Endothelial cell of umbilical vein (primary cell): ENCODE results near the gene BCL11B. TPM values are rescaled to one million over a fixed set of nuclear protein-coding genes. Genes with fewer than 3 reads are reported as not detected.

Source experiments
- BruUV-seq: library from RNA; stranded (reverse); fragments of 400-500 nt; replicated peaks from 2 replicates; lab custom pipeline; 2021; lab: Mats Ljungman, UMichigan
- CTCF ChIA-PET: fragments of 300-600, 350-600 bp; sonication (Branson Sonifier 250); formaldehyde crosslinking; loops from one replicate; lab custom pipeline; 2021; ENCODE audit warnings: antibody characterized with exemption, inconsistent platforms; lab: Charles Lee
- POLR2A ChIA-PET: fragments of 300-600, 350-600 bp; sonication (Branson Sonifier 250); formaldehyde crosslinking; loops from one replicate; lab custom pipeline; 2021; ENCODE audit warnings: antibody characterized with exemption, inconsistent platforms; lab: Charles Lee
- DNase-seq: peaks from one replicate; pipeline ENCODE4 v3.0.0-alpha.2; 2011; ENCODE audit warnings: low read depth, low spot score
- FAIRE-seq: peaks from 2 replicates; lab custom pipeline; 2011; peaks lifted over from hg19 to GRCh38; lab: Jason Lieb, UNC
- H2AFZ ChIP-seq: 2 replicates; pipeline ENCODE4 v1.6.0; 2012; ENCODE audit warnings: low read depth, low read length, control low read depth, inconsistent platforms
- H3K27ac ChIP-seq: 2 replicates; pipeline ENCODE4 v1.5.1; 2011; ENCODE audit warnings: low read depth, mild to moderate bottlenecking, control low read depth, low read length, moderate library complexity; ENCODE audit not compliant: insufficient read depth
- H3K27me3 ChIP-seq, 2 experiments: 2 replicates each; pipeline versions ENCODE4 v1.6.0 to v1.6.1; 2011; ENCODE audit warnings: low read length in 2 of 2, mixed read lengths in 1 of 2; ENCODE audit not compliant: control insufficient read depth in 2 of 2, insufficient read depth in 2 of 2
- H3K36me3 ChIP-seq, 2 experiments: 2 replicates in 1 of 2; 3 replicates in 1 of 2; pipeline ENCODE4 v1.5.1; 2011; ENCODE audit warnings: low read length in 2 of 2, mild to moderate bottlenecking in 1 of 2, moderate library complexity in 1 of 2; ENCODE audit not compliant: control insufficient read depth in 2 of 2, insufficient read depth in 2 of 2; ENCODE audit errors: extremely low read depth in 1 of 2
- H3K4me1 ChIP-seq: 3 replicates; pipeline ENCODE4 v1.5.1; 2011; ENCODE audit warnings: mild to moderate bottlenecking, low read length; ENCODE audit not compliant: control insufficient read depth, insufficient read depth; ENCODE audit errors: extremely low read depth
- H3K4me2 ChIP-seq: 2 replicates; pipeline ENCODE4 v1.6.1; 2011; ENCODE audit warnings: low read length, control low read depth, mixed read lengths; ENCODE audit not compliant: insufficient read depth
- H3K4me3 ChIP-seq, 3 experiments: fragments of 200-600 bp in 1 of 3; sonication (generic), shearing (Covaris generic) in 1 of 3; replicated peaks in 1 of 3; 2 replicates each; pipeline ENCODE4 v1.5.1; 2011 to 2016; ENCODE audit warnings: control low read depth in 3 of 3, low read length in 3 of 3, mild to moderate bottlenecking in 2 of 3, inconsistent platforms in 1 of 3, low read depth in 1 of 3, moderate library complexity in 1 of 3; ENCODE audit not compliant: insufficient read depth in 1 of 3
- H3K79me2 ChIP-seq: 2 replicates; pipeline ENCODE4 v1.6.0; 2012; ENCODE audit warnings: low read length, inconsistent platforms; ENCODE audit not compliant: control insufficient read depth, insufficient read depth
- H3K9ac ChIP-seq: replicated peaks from 2 replicates; pipeline ENCODE3; 2011; ENCODE audit warnings: low read length, control low read depth; ENCODE audit not compliant: insufficient read depth; ENCODE audit errors: extremely low read depth
- H3K9me1 ChIP-seq: replicated peaks from 3 replicates; pipeline ENCODE4 v1.6.0; 2011; ENCODE audit warnings: mild to moderate bottlenecking, low read length; ENCODE audit not compliant: control insufficient read depth, insufficient read depth; ENCODE audit errors: extremely low read depth
- H3K9me3 ChIP-seq: replicated peaks from 2 replicates; pipeline ENCODE4 v1.5.1; 2012; ENCODE audit warnings: low read length, inconsistent platforms; ENCODE audit not compliant: control insufficient read depth, insufficient read depth
- H4K20me1 ChIP-seq: replicated peaks from 2 replicates; pipeline ENCODE3; 2011; ENCODE audit warnings: mild to moderate bottlenecking, low read length; ENCODE audit not compliant: control insufficient read depth, insufficient read depth; ENCODE audit errors: extremely low read depth
- CTCF ChIP-seq, 2 donors: IDR thresholded peaks; 1 replicate in 1 of 2; 2 replicates in 1 of 2; pipeline ENCODE4 v1.5.1; 2011; ENCODE audit warnings: low read length in 2 of 2, mild to moderate bottlenecking in 2 of 2, moderate library complexity in 2 of 2, control low read depth in 1 of 2, inconsistent platforms in 1 of 2, low read depth in 1 of 2; ENCODE audit not compliant: insufficient read depth in 1 of 2; ENCODE audit errors: extremely low read depth in 1 of 2
- EZH2 ChIP-seq: IDR thresholded peaks from 2 replicates; pipeline ENCODE4 v1.6.1; 2012; ENCODE audit warnings: borderline replicate concordance, low read depth, mild to moderate bottlenecking, moderate library complexity, low read length, inconsistent platforms; ENCODE audit not compliant: severe bottlenecking
- FOS ChIP-seq: IDR thresholded peaks from 2 replicates; pipeline ENCODE4 v1.6.1; 2011; ENCODE audit warnings: mild to moderate bottlenecking, low read length, moderate library complexity, borderline replicate concordance; ENCODE audit not compliant: insufficient read depth
- GATA2 ChIP-seq: IDR thresholded peaks from 2 replicates; pipeline ENCODE4 v1.7.0; 2011; ENCODE audit warnings: low read depth, mild to moderate bottlenecking, moderate library complexity, mixed read lengths, low read length; ENCODE audit not compliant: insufficient read length, insufficient read depth
- JUN ChIP-seq: IDR thresholded peaks from 2 replicates; pipeline ENCODE4 v1.6.1; 2011; ENCODE audit warnings: borderline replicate concordance, low read depth; ENCODE audit not compliant: insufficient read length, insufficient read depth
- MAX ChIP-seq: IDR thresholded peaks from 2 replicates; pipeline ENCODE4 v1.6.1; 2011; ENCODE audit not compliant: insufficient read depth, insufficient read length
- MYC ChIP-seq: IDR thresholded peaks from one replicate; pipeline ENCODE4 v1.6.1; 2011; ENCODE audit warnings: mild to moderate bottlenecking, low read depth, low read length
- POLR2A ChIP-seq: IDR thresholded peaks from 2 replicates; pipeline ENCODE4 v1.6.1; 2012; ENCODE audit warnings: low read depth, mild to moderate bottlenecking, control low read depth, low read length
- POLR2AphosphoS5 ChIP-seq: IDR thresholded peaks from 2 replicates; pipeline ENCODE4 v1.6.1; 2012; ENCODE audit warnings: low read depth, mild to moderate bottlenecking, control low read depth, low read length, moderate library complexity; ENCODE audit not compliant: insufficient read depth
- dilution Hi-C: fragments of 300-500 bp; cut with MboI; formaldehyde crosslinking; loops from one replicate; pipeline ENCODE4 v1.15.0; 2019; ENCODE audit warnings: low sequenced_read_pairs; ENCODE audit not compliant: extremely low pct_ligation_motif_present
- intact Hi-C: fragments of 100-400 bp; cut with micrococcal nuclease; formaldehyde crosslinking; loops from one replicate; pipeline ENCODE4 v1.10.0; 2022
- polyA plus RNA-seq, 4 experiments: library from polyadenylated mRNA; depleted of rRNA in 3 of 4; stranded (reverse) in 3 of 4; unstranded in 1 of 4; fragments of >200 nt; gene quantifications; 2 replicates each; pipeline versions ENCODE4 v1.2.1 to v1.2.3, GENCODE V29; 2011 to 2012; ENCODE audit warnings: missing spikeins in 1 of 4
- total RNA-seq: library from RNA; stranded (reverse); gene quantifications from 2 replicates; pipeline ENCODE4 v1.2.3, GENCODE V29; 2021

The BCL11B gene
- total and polyA plus RNA-seq, 2 donors (not counting 3 experiments of a cell fraction or from before 2014, with no cell fraction given), result 0.03 to 0.07 TPM

GRCh38 chr14:99181804-99182520 lies 90.0 kb downstream of the BCL11B start:
- Histone ChIP-seq H3K4me2 (no peak overlapping the region), H3K9me3 (peaks cover 2% of the 10 kb centered on the region), H3K4me3 (no peak overlapping the region), H3K27ac (no peak overlapping the region), H3K27me3 (no peaks in the 10 kb centered on the region), H4K20me1 (no peaks in the 10 kb centered on the region), H3K4me1 (no peaks in the 10 kb centered on the region), H3K9me1 (no peaks in the 10 kb centered on the region), H3K36me3 (no peaks in the 10 kb centered on the region), H3K79me2 (no peaks in the 10 kb centered on the region), H2AFZ (no peak overlapping the region), H3K9ac (no peak overlapping the region)
- intact Hi-C loops (no loop called here), dilution Hi-C loops (no loop called here)
- FAIRE-seq (no peak), DNase-seq (no peak)
- no TSS peak for BruUV-seq
- ChIA-PET CTCF (no interaction called here), POLR2A (no interaction called here)
- TF ChIP-seq FOS, result no peak
- TF ChIP-seq MYC, result no peak
- no peak for TF ChIP-seq EZH2
- TF ChIP-seq POLR2AphosphoS5, result no peak
- no peak for TF ChIP-seq JUN
- no peak for TF ChIP-seq MAX

- Histone ChIP-seq H3K4me2 (no peak overlapping the region), H3K4me3 (no peak overlapping the region), H3K9ac (no peak overlapping the region), H3K27me3 (no peaks in the 10 kb centered on the region), H3K9me3 (peaks cover 2% of the 10 kb centered on the region), H2AFZ (no peak overlapping the region), H3K36me3 (no peaks in the 10 kb centered on the region), H3K79me2 (no peaks in the 10 kb centered on the region), H3K27ac (no peak overlapping the region), H3K9me1 (no peaks in the 10 kb centered on the region), H4K20me1 (no peaks in the 10 kb centered on the region), H3K4me1 (no peaks in the 10 kb centered on the region)
- dilution Hi-C loops (no loop called here), intact Hi-C loops (no loop called here)
- BruUV-seq, result no TSS peak
- FAIRE-seq (no peak), DNase-seq (no peak)
- TF ChIP-seq MAX, result no peak
- TF ChIP-seq MYC, result no peak
- no peak for TF ChIP-seq POLR2A
- no peak for TF ChIP-seq CTCF (IDR thresholded peaks at IDR 0.05; ENCODE audit: extremely low read depth in 1 of 2, insufficient read depth in 1 of 2, low read depth in 1 of 2, low read length in 2 of 2)
- no peak for TF ChIP-seq EZH2
- no peak for TF ChIP-seq FOS
- no peak for TF ChIP-seq GATA2
- TF ChIP-seq POLR2AphosphoS5, result no peak
- TF ChIP-seq JUN, result no peak
- ChIA-PET CTCF (no interaction called here), POLR2A (no interaction called here)
Measured at GRCh38 chr14:99181241-99181640, 90.8 kb downstream of the BCL11B start.
